Psoas muscle (tissue), 8 donors: ENCODE measurements around the gene TMEM170A. TPM values are rescaled to one million over a fixed set of nuclear protein-coding genes. Genes with fewer than 3 reads are reported as not detected.
"Not testable (repeated sequence)": the region's sequence is repeated elsewhere in the genome, so short reads cannot be mapped to it uniquely, and the experiment has no call there.

Experiments used
- ATAC-seq, 4 donors: fragments of 200-7000 bp; cut with Tn5 transposase; one replicate each; pipeline ENCODE4 v1.9.1; 2020; ENCODE audit warnings: moderate library complexity in 3 of 4, mild to moderate bottlenecking in 2 of 4
- DNase-seq, 2 donors: peaks; one replicate each; pipeline ENCODE4 v3.0.0-alpha.2; 2020
- H3K27ac ChIP-seq: fragments of 200-600 bp; one replicate; pipeline ENCODE4 v1.8.0; 2022
- H3K27me3 ChIP-seq, 3 donors: fragments of 200-600 bp in 1 of 3; one replicate each; pipeline versions ENCODE4 v1.6.1 to v1.8.0; 2013 to 2022; ENCODE audit warnings: low read length in 2 of 3, mild to moderate bottlenecking in 2 of 3, moderate library complexity in 1 of 3; ENCODE audit not compliant: insufficient read depth in 3 of 3
- H3K36me3 ChIP-seq, 2 donors: fragments of 200-600 bp in 1 of 2; one replicate each; pipeline versions ENCODE4 v1.6.1 to v1.8.0; 2013 to 2022; ENCODE audit warnings: low read depth in 1 of 2, mild to moderate bottlenecking in 1 of 2, moderate library complexity in 1 of 2; ENCODE audit not compliant: insufficient read depth in 1 of 2
- H3K4me1 ChIP-seq: fragments of 200-600 bp; one replicate; pipeline ENCODE4 v1.8.0; 2022
- H3K4me3 ChIP-seq: fragments of 200-600 bp; one replicate; pipeline ENCODE4 v1.8.0; 2022; ENCODE audit warnings: mild to moderate bottlenecking
- H3K9me3 ChIP-seq: fragments of 200-600 bp; one replicate; pipeline ENCODE4 v1.8.0; 2022
- WGBS, 3 donors: extraction: QIAGEN DNeasy Blood & Tissue Kit; methylation state at CpG; one replicate each; pipeline versions ENCODE4 v1.1.6 to v1.1.7; 2013; 5-methylcytosine and 5-hydroxymethylcytosine counted together
- intact Hi-C, 2 donors: fragments of 100-400 bp; cut with DNase I; formaldehyde crosslinking; loops; one replicate each; pipeline versions ENCODE4 v1.11.0 to v1.14.2; 2022
- polyA plus RNA-seq, 3 donors: library from polyadenylated mRNA; stranded (reverse); fragments of 200-250 nt; gene quantifications; one replicate each; pipeline ENCODE4 v1.2.3, GENCODE V29; 2013
- total RNA-seq, 4 donors: library from RNA; stranded (reverse); fragmentation: NEBNext Ultra II Directional in 2 of 4; extraction: Animal tissue kit (Norgen Biotek cat#: 25700) in 2 of 4; gene quantifications; one replicate each; pipeline versions ENCODE4 v1.2.1 to v1.2.4, GENCODE V29; 2021 to 2023
- TF ChIP-seq, protein P1 (sequence below): fragments of 200-600 bp; IDR thresholded peaks from one replicate; pipeline ENCODE4 v1.8.0; 2022; ENCODE audit warnings: antibody characterized with exemption
- donor health status: healthy with polysubstance abuse.
- donor health status: DM: no; HTN: no; CAD: no; lungs with moderate emphysema.
- donor health status: Bipolar disorder and iron deficiency.
- donor health status: healthy.
- donor health status: DM: yes; HTN: yes; CAD: no.
- donor health status: DM: no; HTN: no; CAD: no.
- donor health status: DM: no; HTN: no; CAD: no.
- donor health status: DM: yes; HTN: yes; CAD: no.

TMEM170A gene
- total and polyA plus RNA-seq, 7 donors, result 3.1 to 9.5 (median 7.8) TPM

DNA sequence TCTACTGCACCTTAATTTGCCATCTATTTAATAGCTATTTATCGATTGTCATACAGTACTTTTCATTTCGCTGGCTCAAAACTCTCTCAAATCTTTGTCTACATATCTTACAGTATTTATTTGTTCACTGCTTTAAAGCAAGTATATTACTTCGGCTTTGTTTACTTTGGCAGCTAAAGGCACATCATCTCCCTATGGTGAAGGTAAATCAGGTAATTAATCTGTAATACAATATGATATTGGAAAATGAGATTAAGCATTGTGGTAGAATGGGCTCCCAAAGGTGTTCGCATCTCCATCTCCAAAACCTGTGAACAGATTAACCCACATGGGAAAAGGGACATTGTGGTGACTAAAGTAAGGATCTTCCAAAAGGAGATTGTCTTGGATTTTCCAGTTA, 6.5 kb downstream of the TMEM170A start:
- TF ChIP-seq, protein P1, sequence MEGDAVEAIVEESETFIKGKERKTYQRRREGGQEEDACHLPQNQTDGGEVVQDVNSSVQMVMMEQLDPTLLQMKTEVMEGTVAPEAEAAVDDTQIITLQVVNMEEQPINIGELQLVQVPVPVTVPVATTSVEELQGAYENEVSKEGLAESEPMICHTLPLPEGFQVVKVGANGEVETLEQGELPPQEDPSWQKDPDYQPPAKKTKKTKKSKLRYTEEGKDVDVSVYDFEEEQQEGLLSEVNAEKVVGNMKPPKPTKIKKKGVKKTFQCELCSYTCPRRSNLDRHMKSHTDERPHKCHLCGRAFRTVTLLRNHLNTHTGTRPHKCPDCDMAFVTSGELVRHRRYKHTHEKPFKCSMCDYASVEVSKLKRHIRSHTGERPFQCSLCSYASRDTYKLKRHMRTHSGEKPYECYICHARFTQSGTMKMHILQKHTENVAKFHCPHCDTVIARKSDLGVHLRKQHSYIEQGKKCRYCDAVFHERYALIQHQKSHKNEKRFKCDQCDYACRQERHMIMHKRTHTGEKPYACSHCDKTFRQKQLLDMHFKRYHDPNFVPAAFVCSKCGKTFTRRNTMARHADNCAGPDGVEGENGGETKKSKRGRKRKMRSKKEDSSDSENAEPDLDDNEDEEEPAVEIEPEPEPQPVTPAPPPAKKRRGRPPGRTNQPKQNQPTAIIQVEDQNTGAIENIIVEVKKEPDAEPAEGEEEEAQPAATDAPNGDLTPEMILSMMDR, result no peak
- intact Hi-C loops, result no loop called here
- 95 to 96% (median 95%) methylated on average over 4 of the region's 4 CpGs for WGBS, 3 donors
- no peak overlapping the region for H3K27ac ChIP-seq
- H3K9me3 ChIP-seq, result no peaks in the 10 kb centered on the region
- H3K27me3 ChIP-seq, result no peaks in the 10 kb centered on the region
- no peak for DNase-seq
- no peaks in the 10 kb centered on the region for H3K36me3 ChIP-seq
- ATAC-seq, result no peak
- peaks cover 9% of the 10 kb centered on the region for H3K4me1 ChIP-seq
- no peak overlapping the region for H3K4me3 ChIP-seq

- no peak overlapping the region for H3K4me3 ChIP-seq
- no peak overlapping the region for H3K27ac ChIP-seq
- no peak for ATAC-seq
- 94 to 99% (median 97%) methylated on average over 5 of the region's 5 CpGs for WGBS, 3 donors
- H3K27me3 ChIP-seq, result no peaks in the 10 kb centered on the region
- intact Hi-C loops, result no loop called here
- no peaks in the 10 kb centered on the region for H3K36me3 ChIP-seq
- DNase-seq, result no peak
- H3K9me3 ChIP-seq, result no peaks in the 10 kb centered on the region
- peaks cover 5% of the 10 kb centered on the region for H3K4me1 ChIP-seq
- TF ChIP-seq, protein P1, result no peak
Measured at GRCh38 chr16:75457485-75458021, 6.9 kb downstream of the TMEM170A start.

GRCh38 chr16:75456971-75457370, 7.5 kb downstream of the TMEM170A start:
- Histone ChIP-seq H3K9me3 (no peaks in the 10 kb centered on the region), H3K27me3 (no peaks in the 10 kb centered on the region), H3K4me3 (no peak overlapping the region), H3K36me3 (no peaks in the 10 kb centered on the region), H3K27ac (no peak overlapping the region), H3K4me1 (peaks cover 4% of the 10 kb centered on the region)
- ATAC-seq (no peak), DNase-seq (no peak)
- TF ChIP-seq, protein P1, result no peak
- WGBS, 3 donors, result 67 to 80% (median 78%) methylated on average over 1 of the region's 1 CpG
- intact Hi-C loops, result no loop called here

DNA sequence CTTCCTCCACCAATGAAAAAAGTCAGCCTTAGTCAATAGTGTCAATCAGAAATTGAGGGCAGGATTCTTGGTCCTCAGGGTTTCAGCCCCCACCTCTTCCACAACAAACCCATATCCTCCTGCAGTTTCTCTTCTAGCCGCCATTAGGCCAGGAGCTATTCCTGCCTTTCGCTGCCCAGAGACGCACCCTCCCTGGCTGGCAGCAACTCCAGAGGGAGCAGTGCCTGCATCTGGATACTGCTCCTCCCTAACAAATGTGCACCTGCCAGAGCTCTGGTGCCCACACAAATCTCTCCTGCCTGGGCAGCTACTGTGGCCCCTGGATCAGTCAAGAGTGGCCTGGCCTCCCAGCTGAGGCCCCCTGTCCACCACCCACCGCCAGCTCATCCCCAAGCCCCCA, 8.0 kb downstream of the TMEM170A start:
- peak in 1 of 4 donors; percentile 29 for ATAC-seq
- 53 to 76% (median 69%) methylated on average over 4 of the region's 4 CpGs for WGBS, 3 donors
- H3K4me3 ChIP-seq, H3K9me3 ChIP-seq, H3K36me3 ChIP-seq, DNase-seq, H3K27ac ChIP-seq, intact Hi-C loops, H3K4me1 ChIP-seq, H3K27me3 ChIP-seq: not testable (repeated sequence)

GRCh38 chr16:75455677-75456076, 8.8 kb downstream of the TMEM170A start:
- no peak overlapping the region for H3K27ac ChIP-seq
- H3K4me3 ChIP-seq, result no peak overlapping the region
- 77 to 87% (median 85%) methylated on average over 5 of the region's 5 CpGs for WGBS, 3 donors
- ATAC-seq, result no peak
- H3K27me3 ChIP-seq, result no peaks in the 10 kb centered on the region
- H3K4me1 ChIP-seq, result no peaks in the 10 kb centered on the region
- no peaks in the 10 kb centered on the region for H3K9me3 ChIP-seq
- peaks cover 0 to 10% of the 10 kb centered on the region in 2 donors for H3K36me3 ChIP-seq
- TF ChIP-seq, protein P1, result no peak
- intact Hi-C loops, result no loop called here
- DNase-seq, result no peak
